Measurements from ENCODE around the gene EML1.

GRCh38 chr14:99757331-99758070 is 35.7 kb upstream of the EML1 start:
- TF ChIP-seq POLR2A (IDR thresholded peaks at IDR 0.05; ENCODE audit: low read depth) (no peak), POLR2AphosphoS5 (IDR thresholded peaks at IDR 0.05) (no peak)

Data from esophagus muscularis mucosa (tissue), 2 donors.